ENCODE results near the gene LEP. TPM values are rescaled to one million over a fixed set of nuclear protein-coding genes. Genes with fewer than 3 reads are reported as not detected.

Gene LEP
- total and polyA plus RNA-seq, 2 donors (not counting 1 experiment from before 2014, with no cell fraction given) = 0.36 to 2.8 TPM

- Histone ChIP-seq H3K27me3 (ENCODE audit: control insufficient read depth, insufficient read depth, low read length) (peaks cover 2% of the 10 kb centered on the region), H3K9ac (ENCODE audit: insufficient read depth, low read length) (no peak overlapping the region), H3K4me2 (ENCODE audit: extremely low read depth, insufficient read depth, low read length) (no peak overlapping the region), H2AFZ (ENCODE audit: low read length) (no peak overlapping the region), H3K27ac (ENCODE audit: insufficient read depth, low read length) (no peak overlapping the region), H3K79me2 (ENCODE audit: control insufficient read depth, insufficient read depth, low read length) (no peaks in the 10 kb centered on the region), H3K4me1 (ENCODE audit: control insufficient read depth, extremely low read depth, insufficient read depth, low read length) (peaks cover 5% of the 10 kb centered on the region), H3K36me3 (ENCODE audit: control insufficient read depth, insufficient read depth, low read length) (no peaks in the 10 kb centered on the region), H4K20me1 (ENCODE audit: control insufficient read depth, extremely low read depth, insufficient read depth, low read length) (no peaks in the 10 kb centered on the region), H3K4me3 (replicated peaks in 1 of 4; ENCODE audit: control extremely low read depth in 1 of 4, insufficient read depth in 1 of 4, low read depth in 3 of 4, low read length in 4 of 4) (no peak overlapping the region), H3K9me3 (ENCODE audit: control insufficient read depth, insufficient read depth, low read depth, low read length) (no peaks in the 10 kb centered on the region)
- no peak for DNase-seq (ENCODE audit: low read depth in 2 of 2)
- TF ChIP-seq CTCF (conservative IDR thresholded peaks at IDR 0.05 in 1 of 2, IDR thresholded peaks at IDR 0.05 in 1 of 2; ENCODE audit: low read depth in 1 of 2, low read length in 2 of 2) = no peak
- TF ChIP-seq EZH2 (IDR thresholded peaks at IDR 0.05; ENCODE audit: low read length, missing control alignments) = no peak
Observed at GRCh38 chr7:128263420-128263819, 22.3 kb downstream of the LEP start.

- no peak for DNase-seq (ENCODE audit: low read depth in 2 of 2)
- no peak overlapping the region for H2AFZ ChIP-seq (ENCODE audit: low read length)
- no peaks in the 10 kb centered on the region for H4K20me1 ChIP-seq (ENCODE audit: control insufficient read depth, extremely low read depth, insufficient read depth, low read length)
- H3K36me3 ChIP-seq (ENCODE audit: control insufficient read depth, insufficient read depth, low read length) = no peaks in the 10 kb centered on the region
- no peaks in the 10 kb centered on the region for H3K79me2 ChIP-seq (ENCODE audit: control insufficient read depth, insufficient read depth, low read length)
- peaks cover 2% of the 10 kb centered on the region for H3K27me3 ChIP-seq (ENCODE audit: control insufficient read depth, insufficient read depth, low read length)
- no peak for TF ChIP-seq EZH2 (IDR thresholded peaks at IDR 0.05; ENCODE audit: low read length, missing control alignments)
- no peak for TF ChIP-seq CTCF (conservative IDR thresholded peaks at IDR 0.05 in 1 of 2, IDR thresholded peaks at IDR 0.05 in 1 of 2; ENCODE audit: low read depth in 1 of 2, low read length in 2 of 2)
- no peak overlapping the region for H3K4me3 ChIP-seq (replicated peaks in 1 of 4; ENCODE audit: control extremely low read depth in 1 of 4, insufficient read depth in 1 of 4, low read depth in 3 of 4, low read length in 4 of 4)
- no peaks in the 10 kb centered on the region for H3K9me3 ChIP-seq (ENCODE audit: control insufficient read depth, insufficient read depth, low read depth, low read length)
- no peak overlapping the region for H3K4me2 ChIP-seq (ENCODE audit: extremely low read depth, insufficient read depth, low read length)
- H3K4me1 ChIP-seq (ENCODE audit: control insufficient read depth, extremely low read depth, insufficient read depth, low read length) = peaks cover 5% of the 10 kb centered on the region
- no peak overlapping the region for H3K27ac ChIP-seq (ENCODE audit: insufficient read depth, low read length)
- no peak overlapping the region for H3K9ac ChIP-seq (ENCODE audit: insufficient read depth, low read length)
Observed at GRCh38 chr7:128264477-128264876, 23.4 kb downstream of the LEP start.

- Histone ChIP-seq H3K9me3 (ENCODE audit: control insufficient read depth, insufficient read depth, low read depth, low read length) (no peaks in the 10 kb centered on the region), H3K79me2 (ENCODE audit: control insufficient read depth, insufficient read depth, low read length) (no peaks in the 10 kb centered on the region), H3K36me3 (ENCODE audit: control insufficient read depth, insufficient read depth, low read length) (no peaks in the 10 kb centered on the region), H4K20me1 (ENCODE audit: control insufficient read depth, extremely low read depth, insufficient read depth, low read length) (no peaks in the 10 kb centered on the region), H3K9ac (ENCODE audit: insufficient read depth, low read length) (no peak overlapping the region), H3K4me3 (replicated peaks in 1 of 4; ENCODE audit: control extremely low read depth in 1 of 4, insufficient read depth in 1 of 4, low read depth in 3 of 4, low read length in 4 of 4) (no peak overlapping the region), H3K27me3 (ENCODE audit: control insufficient read depth, insufficient read depth, low read length) (peaks cover 2% of the 10 kb centered on the region), H3K4me1 (ENCODE audit: control insufficient read depth, extremely low read depth, insufficient read depth, low read length) (peaks cover 5% of the 10 kb centered on the region), H3K4me2 (ENCODE audit: extremely low read depth, insufficient read depth, low read length) (no peak overlapping the region), H2AFZ (ENCODE audit: low read length) (no peak overlapping the region), H3K27ac (ENCODE audit: insufficient read depth, low read length) (no peak overlapping the region)
- DNase-seq (ENCODE audit: low read depth in 2 of 2) = no peak
- TF ChIP-seq EZH2 (IDR thresholded peaks at IDR 0.05; ENCODE audit: low read length, missing control alignments) (no peak), CTCF (conservative IDR thresholded peaks at IDR 0.05 in 1 of 2, IDR thresholded peaks at IDR 0.05 in 1 of 2; ENCODE audit: low read depth in 1 of 2, low read length in 2 of 2) (no peak)
Observed at GRCh38 chr7:128265156-128265905, 24.3 kb downstream of the LEP start.
